Colonic mucosa (tissue), 4 donors: ENCODE results near the gene COMMD1. TPM values are rescaled to one million over a fixed set of nuclear protein-coding genes. Genes with fewer than 3 reads are reported as not detected.

Experiments
- DNase-seq: peaks from one replicate; pipeline ENCODE4 v3.0.0-alpha.2; 2020
- H3K27ac ChIP-seq: fragments of 200-600 bp; one replicate; pipeline ENCODE4 v1.8.0; 2021
- H3K27me3 ChIP-seq: fragments of 200-600 bp; one replicate; pipeline ENCODE4 v1.8.0; 2021
- H3K36me3 ChIP-seq: fragments of 200-600 bp; one replicate; pipeline ENCODE4 v1.8.0; 2021
- H3K4me1 ChIP-seq: fragments of 200-600 bp; one replicate; pipeline ENCODE4 v1.8.0; 2021; ENCODE audit warnings: mild to moderate bottlenecking
- H3K4me3 ChIP-seq: fragments of 200-600 bp; one replicate; pipeline ENCODE4 v1.8.0; 2021
- H3K9ac ChIP-seq, 2 donors: one replicate each; pipeline ENCODE4 v1.7.0; 2013; ENCODE audit warnings: control low read depth in 2 of 2, low read depth in 2 of 2, low read length in 2 of 2
- H3K9me3 ChIP-seq: fragments of 200-600 bp; one replicate; pipeline ENCODE4 v1.8.0; 2021
- CTCF ChIP-seq: fragments of 200-600 bp; IDR thresholded peaks from one replicate; pipeline ENCODE4 v1.8.0; 2022; ENCODE audit warnings: antibody characterized with exemption, mild to moderate bottlenecking
- intact Hi-C: fragments of 100-400 bp; cut with DNase I; formaldehyde crosslinking; loops from one replicate; pipeline ENCODE4 v1.14.1; 2022
- total RNA-seq, 2 donors: library from RNA; stranded (reverse); fragmentation: NEBNext Ultra II Directional in 1 of 2; extraction: Animal tissue kit (Norgen Biotek cat#: 25700) in 1 of 2; gene quantifications; one replicate each; pipeline ENCODE4 v1.2.1, GENCODE V29; 2021
- donor health status: healthy.
- donor health status: DM: no; HTN: no; CAD: no.
- donor health status: DM: no; HTN: no; CAD: no.

COMMD1 gene
- total RNA-seq, 2 donors from 2014 or later, result 22.2 to 24.4 TPM

GRCh38 chr2:61926531-61927477 lies 21.3 kb downstream of the COMMD1 start:
- intact Hi-C loops, result no loop called here
- no peak for TF ChIP-seq CTCF
- Histone ChIP-seq H3K9me3 (no peaks in the 10 kb centered on the region), H3K36me3 (no peaks in the 10 kb centered on the region), H3K4me3 (no peak overlapping the region), H3K4me1 (no peaks in the 10 kb centered on the region), H3K27me3 (no peaks in the 10 kb centered on the region), H3K9ac (no peak overlapping the region), H3K27ac (no peak overlapping the region)
- no peak for DNase-seq

GRCh38 chr2:61928826-61929461 lies 23.5 kb downstream of the COMMD1 start:
- no peak for TF ChIP-seq CTCF
- Histone ChIP-seq H3K9ac (no peak overlapping the region), H3K27me3 (no peaks in the 10 kb centered on the region), H3K4me3 (no peak overlapping the region), H3K4me1 (no peaks in the 10 kb centered on the region), H3K9me3 (no peaks in the 10 kb centered on the region), H3K36me3 (no peaks in the 10 kb centered on the region), H3K27ac (no peak overlapping the region)
- intact Hi-C loops, result no loop called here
- DNase-seq, result no peak

- no peak for TF ChIP-seq CTCF
- intact Hi-C loops, result no loop called here
These were observed 31.6 kb downstream of the COMMD1 start for GRCh38 chr2:61937098-61937497.

GRCh38 chr2:61937886-61938285 lies 32.4 kb downstream of the COMMD1 start:
- H3K27me3 ChIP-seq, result no peaks in the 10 kb centered on the region
- no peaks in the 10 kb centered on the region for H3K9me3 ChIP-seq
- DNase-seq, result no peak
- no peak overlapping the region for H3K9ac ChIP-seq
- intact Hi-C loops, result no loop called here
- H3K36me3 ChIP-seq, result no peaks in the 10 kb centered on the region
- H3K27ac ChIP-seq, result no peak overlapping the region
- H3K4me1 ChIP-seq, result no peaks in the 10 kb centered on the region
- H3K4me3 ChIP-seq, result no peak overlapping the region
- no peak for TF ChIP-seq CTCF

More at GRCh38 chr2:61937098-61937497, 31.6 kb downstream of the COMMD1 start:
- Histone ChIP-seq H3K4me3 (no peak overlapping the region), H3K9me3 (no peaks in the 10 kb centered on the region), H3K27me3 (no peaks in the 10 kb centered on the region), H3K9ac (no peak overlapping the region), H3K36me3 (no peaks in the 10 kb centered on the region), H3K4me1 (no peaks in the 10 kb centered on the region), H3K27ac (no peak overlapping the region)
- DNase-seq, result no peak

GRCh38 chr2:61938511-61938910 lies 33.0 kb downstream of the COMMD1 start:
- Histone ChIP-seq H3K27ac (no peak overlapping the region), H3K4me3 (no peak overlapping the region), H3K9ac (no peak overlapping the region), H3K36me3 (no peaks in the 10 kb centered on the region), H3K27me3 (no peaks in the 10 kb centered on the region), H3K4me1 (no peaks in the 10 kb centered on the region), H3K9me3 (no peaks in the 10 kb centered on the region)
- intact Hi-C loops, result no loop called here
- no peak for DNase-seq
- TF ChIP-seq CTCF, result no peak
